Measurements from ENCODE around the gene FRMD6. TPM values are rescaled to one million over a fixed set of nuclear protein-coding genes. Genes with fewer than 3 reads are reported as not detected.

The FRMD6 gene

DNA sequence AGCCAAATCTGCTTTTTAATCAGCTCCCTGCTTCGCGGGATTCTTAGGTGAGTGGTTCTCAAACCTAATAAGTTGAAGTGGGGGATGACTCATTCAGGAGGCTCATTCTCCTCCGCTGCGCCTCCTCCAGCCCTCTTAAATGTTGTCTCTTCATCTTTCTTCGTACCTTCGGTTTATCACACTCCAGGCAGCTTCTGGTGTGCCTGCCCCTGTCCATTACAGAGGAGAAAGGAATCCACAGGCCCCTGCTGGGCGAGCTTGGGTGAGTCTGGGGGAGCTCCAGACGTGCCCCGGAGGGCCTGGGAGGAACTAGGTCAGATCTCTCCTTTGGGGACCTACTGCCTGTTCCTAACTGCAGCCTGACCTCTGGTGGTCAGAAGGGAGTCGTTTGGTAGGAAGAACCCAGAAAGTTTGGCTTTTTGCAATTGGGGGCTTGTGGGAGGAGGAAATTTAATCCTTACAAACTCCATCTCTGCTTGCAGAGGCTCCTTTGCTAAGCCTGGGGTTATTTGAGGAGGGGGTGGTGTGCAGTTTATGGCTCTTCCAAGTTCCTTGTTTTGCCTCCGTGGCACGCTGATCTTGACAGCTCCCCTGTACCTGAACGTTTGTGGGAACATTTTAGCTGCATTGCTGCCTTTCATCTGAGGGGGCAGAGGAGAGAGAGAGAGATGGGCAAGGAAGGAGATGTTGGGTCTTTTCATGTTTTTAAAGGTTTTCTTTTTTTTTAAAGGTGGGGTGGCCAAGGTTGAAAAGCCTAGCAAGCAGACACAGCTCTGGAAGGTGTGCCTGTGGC is 124.6 kb downstream of the FRMD6 start:
- H4K8ac ChIP-seq (ENCODE audit: low read length): peak overlapping the region; percentile 72
- peaks cover 2% of the 10 kb centered on the region for H3K79me1 ChIP-seq (replicated peaks; ENCODE audit: low read length, poor library complexity, severe bottlenecking)
- no peak overlapping the region for H2BK120ac ChIP-seq (ENCODE audit: low read depth, low read length)
- H3K36me3 ChIP-seq (ENCODE audit: control insufficient read depth in 1 of 2, insufficient read depth in 2 of 2, low read depth in 1 of 2, low read length in 2 of 2): no peaks in the 10 kb centered on the region
- WGBS: 31% methylated on average over 10 of the region's 13 CpGs
- no peak overlapping the region for H2BK5ac ChIP-seq (ENCODE audit: low read depth, low read length, poor library complexity, severe bottlenecking)
- H2BK12ac ChIP-seq (ENCODE audit: low read length in 2 of 2): peak overlapping the region in 1 of 2 experiments; percentile 50
- peak overlapping the region; percentile 9 to 63 for H3K18ac ChIP-seq (ENCODE audit: low read depth in 1 of 2, low read length in 2 of 2)
- H3K4me3 ChIP-seq (ENCODE audit: insufficient read depth in 1 of 2, low read depth in 1 of 2, low read length in 2 of 2): peak overlapping the region in 1 of 2 experiments; percentile 72
- peaks cover 4% of the 10 kb centered on the region for H3K4me1 ChIP-seq (ENCODE audit: control insufficient read depth, insufficient read depth, low read depth, low read length)
- H3K14ac ChIP-seq (ENCODE audit: low read length in 2 of 2): no peak overlapping the region
- peak overlapping the region; percentile 62 for H2AFZ ChIP-seq (ENCODE audit: low read depth, low read length)
- peak; percentile 69 for DNase-seq
- no peak overlapping the region for H2AK5ac ChIP-seq (ENCODE audit: low read length, severe bottlenecking)
- no peaks in the 10 kb centered on the region for H3K9me3 ChIP-seq (ENCODE audit: control insufficient read depth, low read length)
- peak overlapping the region; percentile 19 for H3K27ac ChIP-seq (ENCODE audit: low read length, poor library complexity, severe bottlenecking)
- H3K23ac ChIP-seq (ENCODE audit: low read length in 2 of 2): no peak overlapping the region
- no peak overlapping the region for H4K91ac ChIP-seq (ENCODE audit: low read length)
- peak overlapping the region; percentile 86 for H3K4me2 ChIP-seq (ENCODE audit: low read length, poor library complexity, severe bottlenecking)
- H3K4ac ChIP-seq (ENCODE audit: low read depth in 1 of 2, low read length in 2 of 2): no peak overlapping the region
- peak overlapping the region; percentile 72 for H3K9ac ChIP-seq (ENCODE audit: low read length)
- H3K27me3 ChIP-seq (ENCODE audit: control insufficient read depth in 1 of 2, insufficient read depth in 1 of 2, low read length in 2 of 2): no peaks in the 10 kb centered on the region
- no peak overlapping the region for H2BK15ac ChIP-seq (ENCODE audit: low read depth, poor library complexity, severe bottlenecking)

DNA sequence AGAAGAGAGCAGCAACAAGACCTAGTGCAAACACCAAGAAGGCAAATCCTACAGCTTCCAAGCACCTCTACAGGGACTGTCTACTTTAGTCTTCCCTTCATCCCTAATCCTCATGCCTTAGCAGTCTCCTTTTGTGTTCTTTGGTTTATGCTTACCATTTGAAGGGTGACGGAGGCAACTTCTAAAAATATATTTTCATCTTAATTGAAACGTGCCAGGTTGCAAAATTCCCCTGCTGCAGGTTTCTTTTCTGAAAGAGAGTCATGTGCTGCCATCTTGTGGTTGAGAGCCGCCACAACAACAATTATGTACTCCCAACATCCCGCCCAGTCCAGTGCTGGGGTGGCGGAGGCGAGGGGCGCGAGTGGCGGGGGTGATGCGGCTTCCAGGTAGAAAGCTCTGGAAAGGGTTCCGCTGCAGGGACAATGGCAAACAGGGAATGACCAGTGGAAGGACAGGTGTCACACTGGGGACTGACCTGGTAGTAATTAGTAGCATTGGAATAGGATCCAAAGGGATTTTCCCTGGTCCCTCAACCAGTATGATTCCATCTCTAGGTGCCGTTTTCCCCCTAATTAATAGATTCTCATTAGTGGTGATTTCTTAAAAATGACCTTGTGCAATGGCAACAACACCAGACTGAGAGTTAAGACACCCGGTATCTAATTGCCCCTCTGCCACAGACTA is 128.4 kb downstream of the FRMD6 start:
- Histone ChIP-seq H2BK12ac (ENCODE audit: low read length in 2 of 2) (no peak overlapping the region), H3K4me3 (ENCODE audit: insufficient read depth in 1 of 2, low read depth in 1 of 2, low read length in 2 of 2) (peak overlapping the region in 1 of 2 experiments; percentile 21), H3K4me2 (ENCODE audit: low read length, poor library complexity, severe bottlenecking) (peak overlapping the region; percentile 61), H3K36me3 (ENCODE audit: control insufficient read depth in 1 of 2, insufficient read depth in 2 of 2, low read depth in 1 of 2, low read length in 2 of 2) (no peaks in the 10 kb centered on the region), H3K9ac (ENCODE audit: low read length) (peak overlapping the region; percentile 34), H2AK5ac (ENCODE audit: low read length, severe bottlenecking) (no peak overlapping the region), H3K23ac (ENCODE audit: low read length in 2 of 2) (no peak overlapping the region), H4K91ac (ENCODE audit: low read length) (no peak overlapping the region), H3K14ac (ENCODE audit: low read length in 2 of 2) (no peak overlapping the region), H2AFZ (ENCODE audit: low read depth, low read length) (no peak overlapping the region), H3K27ac (ENCODE audit: low read length, poor library complexity, severe bottlenecking) (no peak overlapping the region), H3K18ac (ENCODE audit: low read depth in 1 of 2, low read length in 2 of 2) (no peak overlapping the region), H2BK5ac (ENCODE audit: low read depth, low read length, poor library complexity, severe bottlenecking) (no peak overlapping the region), H2BK120ac (ENCODE audit: low read depth, low read length) (no peak overlapping the region), H3K4me1 (ENCODE audit: control insufficient read depth, insufficient read depth, low read depth, low read length) (peaks cover 2% of the 10 kb centered on the region), H3K79me1 (replicated peaks; ENCODE audit: low read length, poor library complexity, severe bottlenecking) (peaks cover 2% of the 10 kb centered on the region), H3K4ac (ENCODE audit: low read depth in 1 of 2, low read length in 2 of 2) (no peak overlapping the region), H4K8ac (ENCODE audit: low read length) (peak overlapping the region; percentile 49), H3K9me3 (ENCODE audit: control insufficient read depth, low read length) (no peaks in the 10 kb centered on the region), H3K27me3 (ENCODE audit: control insufficient read depth in 1 of 2, insufficient read depth in 1 of 2, low read length in 2 of 2) (peaks cover 0 to 5% of the 10 kb centered on the region in 2 experiments), H2BK15ac (ENCODE audit: low read depth, poor library complexity, severe bottlenecking) (no peak overlapping the region)
- DNase-seq: peak; percentile 69
- WGBS: 8% methylated on average over 9 of the region's 13 CpGs

Small RNAs within 50 kb of the gene (small RNA-seq; reads per million reads assigned to genes)
- gene OR7E159P (ENCODE audit: low read depth) (not detected), gene RNA5SP385 (ENCODE audit: low read depth) (not detected), gene RNU6-301P (ENCODE audit: low read depth) (not detected)

Measured in mesenchymal stem cell (in vitro differentiated cells and primary cell).